NCI-H510A (cell line): Measurements from ENCODE around the gene CBFA2T2.

Experiments used
- DNase-seq: peaks from one replicate; lab custom pipeline; 2025; lab: John Stamatoyannopoulos, UW

CBFA2T2 gene

DNA sequence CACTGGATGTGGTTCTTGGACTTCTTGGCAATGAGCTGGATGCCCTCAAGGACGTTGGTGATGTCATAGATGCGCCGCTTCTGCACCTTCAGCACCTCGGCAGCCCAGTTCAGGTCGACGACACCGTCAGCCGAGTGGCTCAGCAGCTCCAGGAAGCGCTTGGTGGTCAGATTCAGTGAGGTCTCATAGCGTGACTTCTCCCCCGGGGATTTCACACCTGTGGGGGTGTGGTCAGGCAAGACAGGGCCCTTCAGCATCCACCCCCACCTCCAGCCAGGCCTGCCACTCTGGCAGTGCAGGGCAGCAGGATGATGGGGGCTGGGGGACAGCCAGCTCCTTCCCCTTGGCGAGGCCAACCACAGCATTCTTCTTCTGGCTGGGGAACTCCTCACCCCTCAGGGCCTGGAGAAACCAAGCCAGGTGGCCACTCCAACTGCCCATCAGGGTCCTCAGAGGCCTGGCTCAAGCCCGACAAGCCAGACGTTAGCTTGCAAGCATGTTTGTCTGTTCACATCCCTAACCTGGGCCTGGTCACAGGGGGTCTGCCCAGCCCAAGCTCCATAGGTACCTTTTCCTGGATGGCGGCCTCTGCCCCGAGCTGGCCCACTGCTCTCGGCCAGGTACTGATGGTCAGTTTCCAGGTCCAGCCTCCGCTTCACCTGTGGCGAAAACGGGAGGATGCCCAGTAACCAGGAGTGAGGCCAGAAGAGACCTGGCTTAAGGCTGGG lies 190.0 kb downstream of the CBFA2T2 start:
- no peak for DNase-seq

GRCh38 chr20:33680686-33681085 lies 190.8 kb downstream of the CBFA2T2 start:
- no peak for DNase-seq

- DNase-seq, result no peak
These were observed 191.4 kb downstream of the CBFA2T2 start for GRCh38 chr20:33681288-33681687.

DNA sequence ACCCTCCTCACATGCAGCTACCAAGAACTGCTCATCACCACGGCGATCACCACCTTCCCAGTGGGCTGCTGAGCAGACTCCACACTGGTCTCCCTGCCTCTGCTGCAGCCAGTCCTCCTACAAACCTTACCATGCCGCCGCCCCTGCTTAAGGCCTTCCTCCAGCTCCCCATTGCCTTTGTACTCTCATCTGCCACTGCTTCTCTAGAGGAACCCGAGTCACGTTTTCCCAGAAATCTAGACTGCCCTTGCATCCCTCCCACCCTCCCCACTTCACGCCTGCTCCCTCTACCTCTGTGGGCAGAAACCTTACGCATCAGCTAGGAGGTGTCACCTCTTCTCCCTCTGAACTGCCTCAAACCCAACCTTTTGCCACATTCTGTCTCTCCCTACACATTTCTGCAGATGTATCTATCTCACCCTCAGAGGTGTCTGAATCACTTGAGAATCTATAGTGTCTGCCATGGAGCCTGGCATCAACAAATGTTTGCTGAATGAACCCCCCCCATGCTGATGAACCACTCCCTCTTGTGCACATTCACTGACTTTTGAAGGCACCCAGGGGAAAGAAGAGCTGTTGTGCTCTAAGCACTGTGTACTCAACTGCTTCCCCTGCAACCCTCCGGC lies 191.9 kb downstream of the CBFA2T2 start:
- DNase-seq, result no peak

- DNase-seq, result no peak
These were observed 194.8 kb downstream of the CBFA2T2 start for GRCh38 chr20:33684533-33685327.

DNA sequence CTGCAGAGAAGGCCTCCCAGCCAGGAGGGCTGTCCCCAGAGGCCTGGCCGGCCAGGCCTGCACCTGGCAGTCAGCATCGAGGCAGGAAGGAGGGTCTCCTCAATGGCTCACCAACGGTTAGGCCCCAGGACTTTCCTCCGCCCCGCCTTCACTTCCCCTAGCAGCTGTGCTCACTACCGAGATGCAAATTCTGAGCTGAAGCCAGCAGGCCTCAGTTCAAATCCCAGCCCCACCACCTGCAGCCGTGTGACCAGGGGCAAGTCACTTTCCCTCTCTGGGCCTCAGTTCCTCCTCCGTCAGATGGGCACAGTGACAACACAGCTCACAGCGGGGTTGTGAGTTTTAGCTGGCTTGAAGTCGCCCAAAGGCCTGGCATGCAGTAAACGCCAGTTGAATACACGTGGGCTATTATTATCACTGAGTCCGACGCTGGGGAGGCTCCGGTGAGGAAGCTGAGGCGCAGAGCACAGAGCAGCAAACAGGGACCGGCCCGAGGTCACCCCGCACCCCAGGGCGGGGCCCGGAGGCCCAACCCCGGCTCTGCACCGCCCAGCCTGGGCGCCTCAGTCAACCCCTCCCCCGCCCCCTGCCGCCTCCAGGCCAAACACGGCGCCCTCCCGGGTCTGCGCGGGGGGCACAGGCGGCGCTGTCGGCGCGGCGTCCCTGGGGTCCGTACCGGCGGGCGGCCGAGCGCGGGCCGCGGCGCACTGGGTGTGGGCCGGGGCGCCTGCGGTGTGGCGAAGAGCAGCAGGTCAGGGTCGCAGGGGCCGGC lies 195.6 kb downstream of the CBFA2T2 start:
- DNase-seq, result peak; percentile 51

DNA sequence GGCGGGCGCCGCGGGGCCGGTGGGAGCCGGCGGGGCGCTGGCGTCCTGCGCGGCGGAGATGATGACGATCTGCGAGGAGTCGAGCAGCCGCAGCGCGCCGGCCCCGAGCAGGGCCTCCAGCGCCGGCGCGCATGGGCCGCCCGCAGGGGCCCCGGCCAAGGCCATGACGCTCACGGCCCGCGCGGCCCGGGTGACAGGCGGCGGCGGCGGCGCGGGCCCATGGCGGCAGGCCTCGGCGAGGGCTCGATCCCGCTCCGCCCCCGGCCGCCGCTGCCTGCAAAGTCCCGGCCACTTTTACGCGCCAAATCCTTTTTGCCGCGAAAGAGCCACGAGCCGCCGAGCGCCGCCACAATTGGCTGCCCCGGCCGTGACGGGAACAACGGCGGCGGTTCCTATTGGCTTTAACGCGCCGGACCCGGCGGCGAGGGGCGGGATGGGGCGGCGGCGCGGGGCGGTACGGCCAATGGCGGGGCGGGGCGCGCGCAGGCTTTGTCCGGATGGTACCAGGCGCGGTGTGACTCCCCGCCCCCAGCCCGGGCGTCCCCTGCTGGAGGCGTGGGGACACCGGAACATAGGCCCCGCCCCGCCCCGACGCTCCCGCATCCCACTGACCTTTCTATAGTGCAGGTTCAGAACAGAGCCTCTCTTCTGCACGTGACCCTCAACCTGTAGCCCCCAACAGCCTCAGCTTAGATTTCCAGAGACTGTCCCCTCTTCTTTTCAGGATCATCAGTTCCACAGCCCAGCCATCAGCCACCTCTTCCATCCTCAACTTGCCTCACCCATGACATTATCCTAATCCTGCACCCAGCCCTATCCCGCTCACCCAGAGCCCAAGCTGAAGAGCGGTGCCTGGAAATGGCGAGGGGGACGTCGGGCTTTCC lies 196.4 kb downstream of the CBFA2T2 start, which contains the start of gene E2F1:
TSS of gene E2F1 (minus strand) at position 286 of the 884 bp plus-strand sequence. CDS start at position 165, 121 bp downstream.
- peak; percentile 93 for DNase-seq

- no peak for DNase-seq
These were observed 197.1 kb downstream of the CBFA2T2 start for GRCh38 chr20:33686984-33687366.

DNA sequence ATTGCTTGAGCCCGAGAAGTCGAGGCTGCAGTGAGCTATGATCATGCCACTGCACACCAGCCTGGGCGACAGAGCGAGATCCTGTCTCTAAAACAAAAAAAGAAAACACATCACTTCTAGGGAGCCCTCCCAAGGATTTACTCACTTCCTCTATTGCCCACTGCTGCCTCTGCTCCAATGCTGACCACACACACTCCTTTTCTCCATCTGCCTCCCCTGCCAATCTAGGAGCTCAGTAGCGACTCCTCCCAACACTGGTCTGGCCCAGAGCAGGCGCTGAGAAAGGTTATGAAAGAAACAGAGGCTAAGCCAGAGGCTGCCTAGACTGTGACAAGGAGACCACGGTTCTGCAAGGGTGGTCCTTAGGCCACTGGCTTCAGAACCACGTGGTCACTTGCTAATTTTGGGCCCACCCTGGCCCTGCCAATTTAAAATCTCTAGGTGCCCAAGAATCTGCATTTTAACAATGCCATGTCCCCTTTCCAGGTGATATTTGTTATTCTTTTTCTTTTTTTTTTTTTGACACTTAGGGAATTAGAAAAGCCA lies 197.5 kb downstream of the CBFA2T2 start:
- DNase-seq, result no peak

DNA sequence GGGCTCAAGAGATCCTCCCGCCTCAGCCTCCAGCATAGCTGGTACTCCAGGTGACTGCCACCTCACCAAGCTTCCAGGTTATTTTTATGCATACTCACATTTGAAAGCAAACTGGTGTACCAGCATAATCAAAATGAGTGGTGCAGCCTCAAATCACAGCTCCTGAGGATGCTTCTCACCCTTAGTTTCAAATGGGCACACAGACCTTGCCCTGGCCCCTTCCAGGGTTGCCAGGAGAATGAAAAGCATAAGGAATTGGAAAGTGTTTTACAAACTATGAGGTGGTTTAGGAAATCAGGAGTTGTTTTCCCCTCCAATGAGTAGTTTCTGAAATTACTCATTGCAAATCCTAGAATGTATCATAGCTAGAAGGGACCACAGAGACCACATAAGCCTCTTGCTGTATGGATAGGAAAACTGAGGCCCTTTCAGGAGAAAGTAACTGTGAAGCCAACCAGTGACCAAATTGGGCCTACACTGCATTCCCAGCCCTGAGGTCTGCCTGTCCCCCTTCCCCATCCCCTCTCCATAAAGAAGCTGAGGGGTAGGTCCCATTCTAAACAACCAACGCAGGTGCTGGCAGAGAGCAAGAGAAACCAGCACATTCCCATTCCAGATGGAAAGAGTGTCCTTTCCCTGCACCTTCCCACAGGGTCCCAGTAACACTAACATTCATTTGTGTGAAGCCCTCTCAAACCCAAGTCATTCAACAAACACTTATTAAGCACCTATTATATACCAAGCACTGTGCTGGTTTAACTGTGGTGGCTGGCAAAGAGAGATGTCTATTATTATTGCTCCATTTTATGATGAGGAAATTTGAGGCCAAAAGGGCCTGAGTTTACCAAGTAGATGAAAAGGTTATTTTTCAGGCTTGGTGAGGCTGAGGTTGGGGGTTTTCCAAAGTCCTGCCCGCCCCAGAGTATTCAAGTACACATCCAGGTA lies 198.4 kb downstream of the CBFA2T2 start:
- DNase-seq, result no peak

- DNase-seq, result no peak
These were observed 199.1 kb downstream of the CBFA2T2 start for GRCh38 chr20:33688938-33689424.

GRCh38 chr20:33689493-33689892 lies 199.6 kb downstream of the CBFA2T2 start:
- DNase-seq, result no peak

GRCh38 chr20:33689973-33690372 lies 200.1 kb downstream of the CBFA2T2 start:
- no peak for DNase-seq

GRCh38 chr20:33693289-33693688 lies 203.4 kb downstream of the CBFA2T2 start:
- DNase-seq, result no peak

DNA sequence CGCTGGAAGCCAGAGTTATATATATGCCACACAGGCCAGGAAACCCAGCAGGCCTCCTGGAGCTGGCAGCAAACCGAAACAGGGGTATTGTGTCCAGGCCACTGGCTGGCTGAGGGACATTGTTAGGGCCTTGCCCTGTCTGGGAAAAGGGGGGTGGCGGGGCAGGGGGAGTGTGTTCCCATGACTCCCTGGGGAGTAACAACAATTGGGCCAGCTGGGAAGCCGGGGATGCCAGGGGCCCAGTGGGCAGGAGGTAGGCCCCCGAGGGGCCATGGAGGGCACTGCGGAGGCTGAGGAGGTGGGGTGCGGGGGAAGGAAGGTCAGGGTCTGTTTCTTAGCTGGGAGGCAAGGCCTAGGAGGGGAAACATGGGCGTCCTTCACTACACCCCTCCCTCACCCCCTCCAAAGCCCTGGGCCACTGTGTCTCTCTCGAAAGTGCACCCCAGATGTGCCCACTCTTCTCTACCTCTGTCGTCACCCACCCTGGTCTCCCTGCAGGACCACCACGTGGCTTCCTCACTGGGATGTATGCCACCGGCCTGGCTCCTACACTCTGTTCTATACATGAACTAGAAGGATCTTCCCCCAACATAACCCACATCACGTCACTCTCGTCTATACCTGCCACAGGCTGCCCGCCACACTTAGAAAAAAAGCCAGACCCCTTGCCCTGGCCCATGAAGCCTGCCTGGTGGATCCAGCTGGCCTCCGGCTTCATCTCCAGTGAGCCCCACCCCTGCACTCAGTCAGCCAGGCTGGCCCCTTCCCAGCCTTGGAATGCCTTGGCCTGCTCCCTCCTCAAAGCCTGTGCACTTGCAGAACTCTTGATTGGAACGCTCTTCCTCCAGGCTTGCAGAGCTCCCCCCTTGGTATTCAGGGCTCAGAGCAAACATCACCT lies 204.1 kb downstream of the CBFA2T2 start:
- DNase-seq, result no peak

DNA sequence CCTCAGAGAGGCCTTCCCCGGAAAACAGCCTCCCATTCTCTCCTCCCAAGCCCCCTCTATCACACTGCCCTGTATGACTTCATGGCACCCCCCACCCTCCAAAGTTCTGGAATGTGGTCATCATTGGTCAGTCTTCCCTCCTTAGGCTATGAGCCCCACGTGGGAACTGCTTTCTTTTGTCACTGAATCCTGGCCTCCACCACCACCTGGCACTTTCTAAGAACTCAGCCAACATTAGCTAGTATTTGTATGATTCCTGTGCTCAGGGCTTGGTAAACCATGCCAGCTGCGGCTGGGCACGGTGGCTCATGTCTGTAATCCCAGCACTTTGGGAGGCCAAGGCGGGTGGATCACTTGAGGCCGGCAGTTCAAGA lies 204.7 kb downstream of the CBFA2T2 start:
- no peak for DNase-seq

- no peak for DNase-seq
These were observed 206.6 kb downstream of the CBFA2T2 start for GRCh38 chr20:33696448-33696847.

- DNase-seq, result no peak
These were observed 207.2 kb downstream of the CBFA2T2 start for GRCh38 chr20:33697129-33697528.
